Left ventricle myocardium superior (tissue), 1 donor: ENCODE measurements around the gene EMP2. TPM values are rescaled to one million over a fixed set of nuclear protein-coding genes. Genes with fewer than 3 reads are reported as not detected.
A peak's percentile ranks its signal among the peaks of the same experiment; 100 is the strongest.

Experiments
- ATAC-seq: fragments of 200-7000 bp; cut with Tn5 transposase; one replicate; pipeline ENCODE4 v1.9.1; 2020; ENCODE audit warnings: mild to moderate bottlenecking, moderate library complexity
- DNase-seq: peaks from one replicate; pipeline ENCODE4 v3.0.0-alpha.2; 2020
- intact Hi-C: fragments of 100-400 bp; cut with micrococcal nuclease; formaldehyde crosslinking; loops from one replicate; pipeline ENCODE4 v1.11.0; 2022
- total RNA-seq: library from RNA; stranded (reverse); fragmentation: NEBNext Ultra II Directional; extraction: Animal tissue kit (Norgen Biotek cat#: 25700); gene quantifications from one replicate; pipeline ENCODE4 v1.2.1, GENCODE V29; 2021
- donor health status: DM: no; HTN: yes; CAD: no; lungs with severe emphysema.

The EMP2 gene
- total RNA-seq, 1 donor from 2014 or later = 96.4 TPM

GRCh38 chr16:10612649-10613179, 32.3 kb upstream of the EMP2 start:
- DNase-seq = no peak
- no peak for ATAC-seq
- intact Hi-C loops = no loop called here

DNA sequence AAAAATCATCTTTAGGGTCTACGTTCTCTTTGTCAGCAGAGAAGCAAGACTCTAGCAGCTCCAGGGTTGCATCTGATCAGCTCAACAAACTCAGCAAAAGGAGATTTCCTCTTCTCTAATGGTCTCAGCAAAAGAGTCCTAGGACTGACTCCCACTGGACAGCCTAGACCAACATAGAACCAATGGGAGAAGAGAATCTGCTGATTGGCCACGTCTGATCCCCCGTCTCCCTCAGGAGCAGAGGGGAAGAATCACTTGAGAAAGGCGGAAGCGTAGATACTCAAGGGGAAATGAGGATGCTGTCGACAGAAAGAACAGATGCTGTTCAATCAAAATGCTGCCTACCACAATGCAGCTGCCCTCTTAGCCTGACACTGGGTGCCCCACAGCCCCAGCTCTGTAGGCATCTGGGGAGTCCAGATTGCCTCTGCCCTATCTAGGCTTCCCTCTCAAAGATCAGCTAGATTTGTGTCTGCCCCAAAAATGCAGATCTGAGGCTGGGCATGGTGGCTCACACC, 31.5 kb upstream of the EMP2 start:
- intact Hi-C loops = no loop called here
- no peak for DNase-seq
- no peak for ATAC-seq

GRCh38 chr16:10610499-10611184, 30.2 kb upstream of the EMP2 start:
- DNase-seq = no peak
- intact Hi-C loops = no loop called here
- ATAC-seq = no peak

- ATAC-seq (peak; percentile 76), DNase-seq (no peak)
- intact Hi-C loops = no loop called here
Observed at GRCh38 chr16:10609402-10609774, 29.0 kb upstream of the EMP2 start.

GRCh38 chr16:10608687-10609401, 28.4 kb upstream of the EMP2 start:
- peak; percentile 57 for DNase-seq
- intact Hi-C loops = no loop called here
- ATAC-seq = peak; percentile 92

- DNase-seq (no peak), ATAC-seq (no peak)
- intact Hi-C loops = no loop called here
Observed at GRCh38 chr16:10607157-10607556, 26.8 kb upstream of the EMP2 start.

- DNase-seq (no peak), ATAC-seq (no peak)
- intact Hi-C loops = no loop called here
Observed at GRCh38 chr16:10606607-10607006, 26.2 kb upstream of the EMP2 start.

DNA sequence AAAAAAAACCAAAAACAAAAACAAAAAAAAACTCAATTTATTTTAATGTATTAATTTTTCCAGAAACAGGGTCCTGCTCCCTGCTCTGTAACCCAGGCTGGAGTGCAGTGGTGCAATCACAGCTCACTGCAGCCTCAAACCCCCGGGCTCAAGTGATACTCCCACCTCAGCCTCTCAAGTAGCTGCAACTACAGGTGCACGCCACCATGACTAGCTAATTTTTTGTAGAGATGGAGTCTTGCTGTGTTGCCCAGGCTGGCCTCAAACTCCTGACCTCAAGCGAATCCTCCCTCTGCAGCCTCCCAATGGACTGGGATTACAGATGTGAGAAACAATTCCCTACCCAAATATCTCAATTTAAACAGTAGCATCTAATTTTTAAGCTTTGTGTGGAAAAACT, 25.2 kb upstream of the EMP2 start:
- no peak for ATAC-seq
- no peak for DNase-seq
- intact Hi-C loops = no loop called here

DNA sequence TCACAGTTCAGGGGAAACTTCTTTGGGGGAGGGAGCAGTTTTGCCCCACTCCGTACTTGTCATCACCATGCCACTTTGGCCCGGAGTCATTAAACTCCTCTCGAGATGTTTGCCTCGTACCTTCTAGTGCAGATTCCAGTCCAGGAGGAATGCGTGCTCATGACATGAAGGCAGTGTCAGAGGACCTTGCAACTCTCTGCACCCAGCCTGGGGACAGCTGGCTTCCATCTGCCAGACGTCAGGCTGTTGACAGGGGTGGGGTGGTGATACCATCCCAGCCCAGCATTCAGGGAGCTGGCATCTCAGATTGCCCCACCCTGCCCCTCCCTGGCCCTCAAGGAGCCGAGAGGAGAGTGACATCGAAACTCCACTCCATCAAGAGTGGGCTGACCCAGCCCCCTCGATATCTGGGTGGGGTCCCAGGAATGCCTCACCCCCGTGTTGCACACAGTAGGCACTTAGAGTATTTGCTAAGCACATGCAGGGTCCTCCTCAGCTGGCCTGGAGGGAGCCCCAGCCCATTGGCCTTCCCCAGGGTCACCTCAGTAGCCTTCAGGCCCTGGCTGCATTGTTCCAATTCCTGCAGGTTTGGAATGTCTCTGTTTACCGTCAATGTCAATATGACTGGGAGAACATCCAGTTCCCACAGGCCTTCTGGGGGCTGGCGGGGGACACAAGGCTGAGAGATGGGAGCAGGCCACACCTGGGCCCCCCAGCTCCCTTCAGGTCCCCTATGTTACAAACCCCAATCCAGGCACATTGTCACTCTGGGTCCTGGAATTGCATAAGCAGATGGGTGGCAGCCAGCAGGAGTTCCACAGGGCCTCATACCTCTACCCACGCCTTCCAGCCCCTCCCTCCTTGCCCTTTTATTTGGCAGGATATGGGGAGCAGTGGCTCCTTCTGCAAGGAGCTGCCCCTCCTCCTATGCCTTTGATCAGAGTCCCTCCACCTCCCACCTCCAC, 21.3 kb upstream of the EMP2 start:
- ATAC-seq (peak; percentile 90), DNase-seq (peak; percentile 67)
- intact Hi-C loops = no loop called here

- intact Hi-C loops = no loop called here
- peak; percentile 58 for DNase-seq
- peak; percentile 54 for ATAC-seq
Observed at GRCh38 chr16:10600782-10601443, 20.5 kb upstream of the EMP2 start.

DNA sequence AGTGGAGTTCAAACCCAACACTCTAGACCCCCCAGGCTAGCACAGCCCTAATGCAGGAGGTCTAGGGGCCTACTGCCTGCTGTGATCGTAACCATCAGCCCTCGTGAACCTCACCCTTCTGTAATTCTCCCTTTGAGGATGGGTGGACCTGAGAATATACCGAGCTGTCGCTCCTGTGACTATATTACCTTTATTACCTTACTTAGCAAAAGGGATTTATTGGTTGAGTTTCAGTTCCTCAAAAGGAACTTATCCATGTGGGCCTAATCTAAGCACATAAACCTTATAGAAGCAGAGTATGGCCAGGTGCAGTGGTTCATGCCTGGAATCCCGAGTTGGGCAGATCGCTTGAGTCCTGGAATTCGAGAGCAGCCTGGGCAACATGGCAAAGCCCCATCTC, 19.2 kb upstream of the EMP2 start:
- DNase-seq = no peak
- ATAC-seq = no peak
- intact Hi-C loops = no loop called here

DNA sequence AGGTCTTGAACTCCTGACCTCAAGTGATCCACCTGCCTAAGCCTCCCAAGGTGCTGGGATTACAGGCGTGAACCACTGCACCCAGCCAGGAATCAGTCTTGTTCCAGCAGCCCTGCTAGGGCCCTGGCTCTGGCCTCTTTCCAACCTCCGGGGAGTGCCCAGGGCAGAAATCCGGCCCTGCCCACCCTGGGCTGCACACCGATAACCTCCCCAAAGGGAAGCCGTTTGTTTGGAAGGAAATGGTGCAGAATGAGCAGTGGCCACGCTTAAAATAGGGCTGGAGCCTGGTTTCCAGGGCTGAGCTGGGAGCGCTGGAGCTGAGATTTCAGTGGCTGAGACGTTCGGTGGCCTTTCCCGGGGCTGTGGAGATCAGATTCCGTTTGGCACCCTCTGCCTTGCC, 17.8 kb upstream of the EMP2 start:
- ATAC-seq (peak; percentile 38), DNase-seq (peak; percentile 72)
- intact Hi-C loops = no loop called here

DNA sequence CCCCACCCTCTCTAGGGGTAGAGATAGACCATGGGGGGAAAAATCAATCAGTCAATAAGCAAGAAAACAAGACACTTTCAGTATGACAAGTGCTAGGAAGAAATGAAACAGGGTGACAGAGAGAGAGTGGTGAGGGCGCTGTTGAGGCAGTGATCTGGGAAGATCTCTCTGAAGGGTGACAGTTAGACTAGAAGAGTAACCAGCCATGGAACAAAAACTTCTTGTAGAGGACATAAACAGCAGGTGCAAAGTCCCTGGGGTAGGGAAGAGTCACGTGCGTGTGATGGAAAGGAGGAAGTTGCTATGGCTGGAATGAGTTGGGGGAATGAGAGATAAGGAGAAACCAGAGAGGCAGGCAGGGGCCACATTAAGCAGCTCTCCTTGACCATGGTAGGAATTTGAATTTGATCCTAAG, 16.8 kb upstream of the EMP2 start:
- intact Hi-C loops = no loop called here
- ATAC-seq (no peak), DNase-seq (no peak)

GRCh38 chr16:10594312-10594950, 14.0 kb upstream of the EMP2 start:
- ATAC-seq (no peak), DNase-seq (no peak)
- intact Hi-C loops = no loop called here

GRCh38 chr16:10592611-10593010, 12.2 kb upstream of the EMP2 start:
- DNase-seq = no peak
- intact Hi-C loops = no loop called here
- no peak for ATAC-seq

- intact Hi-C loops = no loop called here
- no peak for ATAC-seq
- no peak for DNase-seq
Observed at GRCh38 chr16:10590342-10590741, 9.9 kb upstream of the EMP2 start.

DNA sequence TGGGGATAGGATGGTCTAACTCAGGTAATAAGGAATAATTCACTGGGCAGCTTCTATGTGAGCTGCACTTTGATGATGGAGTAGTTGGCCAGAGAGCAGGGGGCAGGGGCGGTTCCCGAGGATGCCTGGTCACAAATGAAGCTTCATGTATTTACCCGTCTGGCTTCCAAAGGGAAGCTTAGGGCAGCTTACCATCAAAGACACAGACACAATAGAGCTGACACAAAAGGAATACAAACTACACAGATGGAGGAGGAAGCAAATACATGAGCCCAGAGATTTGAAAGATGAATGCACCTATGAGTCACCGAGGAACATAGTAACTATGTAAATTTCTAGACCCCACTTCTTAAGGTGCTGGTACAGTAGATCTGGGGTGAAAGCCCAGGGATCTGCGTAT, 8.7 kb upstream of the EMP2 start:
- intact Hi-C loops = no loop called here
- DNase-seq = no peak

DNA sequence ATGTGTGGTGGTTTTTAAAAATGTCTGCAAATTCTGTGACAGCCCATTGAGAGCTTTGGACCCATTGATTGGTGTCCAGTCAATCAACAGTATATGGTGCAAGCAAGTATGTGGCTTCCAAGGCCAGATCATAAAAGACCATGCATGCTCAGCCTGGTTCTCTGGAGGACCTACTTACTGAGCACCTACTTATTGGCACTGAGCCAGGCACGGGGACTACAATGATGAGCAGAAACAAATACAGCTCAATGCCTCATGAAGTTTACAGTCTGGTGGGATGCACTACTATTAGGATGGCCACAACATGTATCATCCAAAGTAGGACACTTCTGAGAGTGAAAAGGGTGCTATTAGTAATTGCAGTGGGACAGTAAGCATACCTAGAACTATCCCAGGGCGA, 7.2 kb upstream of the EMP2 start:
- intact Hi-C loops = no loop called here
- DNase-seq (no peak), ATAC-seq (no peak)

More for the DNA sequence above, 8.7 kb upstream of the EMP2 start:
- ATAC-seq = no peak
